HG02623 (cell line): Measurements from ENCODE around the gene ZNF554.

ENCODE experiments used
- ATAC-seq: cut with Tn5 transposase; IDR thresholded peaks from one replicate; pipeline ENCODE4 v1.9.1; 2021; ENCODE audit warnings: moderate library complexity; ENCODE audit not compliant: unreplicated experiment

The ZNF554 gene

GRCh38 chr19:2823646-2824045, 4.0 kb downstream of the ZNF554 start:
- no peak for ATAC-seq

- no peak for ATAC-seq
Observed at GRCh38 chr19:2824129-2824528, 4.5 kb downstream of the ZNF554 start.

- ATAC-seq = no peak
Observed at GRCh38 chr19:2827022-2827421, 7.4 kb downstream of the ZNF554 start.

GRCh38 chr19:2827840-2828489, 8.3 kb downstream of the ZNF554 start:
- no peak for ATAC-seq

- no peak for ATAC-seq
Observed at GRCh38 chr19:2834294-2834871, 14.7 kb downstream of the ZNF554 start.

GRCh38 chr19:2837430-2837829, 17.8 kb downstream of the ZNF554 start:
- ATAC-seq = no peak

GRCh38 chr19:2840794-2841791, 21.4 kb downstream of the ZNF554 start, which contains the start of gene ZNF555:
ZNF555 (plus strand) TSS chr19:2841475; CDS start chr19:2841573, 98 bp downstream.
- peak; percentile 93 for ATAC-seq

GRCh38 chr19:2841855-2842574, 22.3 kb downstream of the ZNF554 start:
- peak; percentile 8 for ATAC-seq

GRCh38 chr19:2845107-2845506, 25.4 kb downstream of the ZNF554 start:
- ATAC-seq = no peak

- ATAC-seq = no peak
Observed at GRCh38 chr19:2846180-2846894, 26.7 kb downstream of the ZNF554 start.

GRCh38 chr19:2847507-2847906, 27.8 kb downstream of the ZNF554 start:
- no peak for ATAC-seq

- ATAC-seq = no peak
Observed at GRCh38 chr19:2848616-2849015, 28.9 kb downstream of the ZNF554 start.

- ATAC-seq = no peak
Observed at GRCh38 chr19:2850256-2850925, 30.7 kb downstream of the ZNF554 start.

GRCh38 chr19:2852598-2852997, 32.9 kb downstream of the ZNF554 start:
- no peak for ATAC-seq

GRCh38 chr19:2853015-2853606, 33.4 kb downstream of the ZNF554 start:
- ATAC-seq = no peak

- no peak for ATAC-seq
Observed at GRCh38 chr19:2854849-2855248, 35.2 kb downstream of the ZNF554 start.

- no peak for ATAC-seq
Observed at GRCh38 chr19:2856457-2857050, 36.9 kb downstream of the ZNF554 start.

GRCh38 chr19:2858864-2859263, 39.2 kb downstream of the ZNF554 start:
- ATAC-seq = no peak

GRCh38 chr19:2863816-2864215, 44.1 kb downstream of the ZNF554 start:
- ATAC-seq = no peak
